Panc1 (cell line): ENCODE results near the gene EVX2. TPM values are rescaled to one million over a fixed set of nuclear protein-coding genes. Genes with fewer than 3 reads are reported as not detected.

Source experiments
- ATAC-seq: fragments of 200-7000 bp; cut with Tn5 transposase; 2 replicates; pipeline ENCODE4 v1.9.1; 2020; ENCODE audit warnings: mild to moderate bottlenecking, moderate library complexity
- BruUV-seq: library from RNA; stranded (reverse); fragments of 400-500 nt; replicated peaks from 2 replicates; lab custom pipeline; 2021; lab: Mats Ljungman, UMichigan
- CTCF ChIA-PET: fragments of 300-600 bp; sonication (Branson Sonifier 250); formaldehyde crosslinking; loops from one replicate; lab custom pipeline; 2022; ENCODE audit warnings: antibody characterized with exemption; lab: Charles Lee
- POLR2A ChIA-PET: fragments of 300-600 bp; sonication (Branson Sonifier 250); formaldehyde crosslinking; loops from one replicate; lab custom pipeline; 2022; ENCODE audit warnings: antibody characterized with exemption; lab: Charles Lee
- DNase-seq: peaks from one replicate; pipeline ENCODE4 v3.0.0-alpha.2; 2010; ENCODE audit warnings: low read depth, low spot score
- H3K27ac ChIP-seq: 2 replicates; pipeline ENCODE4 v1.5.1; 2011; ENCODE audit warnings: mild to moderate bottlenecking, low read length, inconsistent platforms
- H3K27me3 ChIP-seq: fragments of 200-500 bp; sonication (Bioruptor generic); 2 replicates; pipeline ENCODE4 v1.6.0; 2014; ENCODE audit warnings: low read length, inconsistent platforms; ENCODE audit not compliant: control insufficient read depth, insufficient read depth
- H3K36me3 ChIP-seq: fragments of 200-500 bp; sonication (Bioruptor generic); 2 replicates; pipeline ENCODE4 v1.5.1; 2014; ENCODE audit warnings: inconsistent platforms, mild to moderate bottlenecking, low read length, moderate library complexity; ENCODE audit not compliant: control insufficient read depth, insufficient read depth
- H3K4me1 ChIP-seq: 2 replicates; pipeline ENCODE4 v1.5.1; 2011; ENCODE audit warnings: inconsistent platforms, mild to moderate bottlenecking, low read length, moderate library complexity; ENCODE audit not compliant: control insufficient read depth, insufficient read depth
- H3K4me3 ChIP-seq, 2 experiments: 2 replicates each; pipeline ENCODE4 v1.5.1; 2011 to 2012; ENCODE audit warnings: low read depth in 2 of 2, low read length in 2 of 2, mild to moderate bottlenecking in 2 of 2, inconsistent platforms in 1 of 2, moderate library complexity in 1 of 2
- H3K9me3 ChIP-seq: fragments of 200-500 bp; sonication (Bioruptor generic); 2 replicates; pipeline ENCODE4 v1.5.1; 2014; ENCODE audit warnings: low read depth, mild to moderate bottlenecking, inconsistent platforms, low read length, moderate library complexity; ENCODE audit not compliant: control insufficient read depth, insufficient read depth
- CTCF ChIP-seq: fragments of 450-650 bp; IDR thresholded peaks from 2 replicates; pipeline ENCODE4 v1.5.1; 2017; ENCODE audit warnings: mild to moderate bottlenecking
- POLR2AphosphoS5 ChIP-seq: IDR thresholded peaks from 2 replicates; pipeline ENCODE4 v1.6.1; 2012; ENCODE audit warnings: mild to moderate bottlenecking, low read depth, low read length, moderate library complexity
- REST ChIP-seq, 2 experiments: IDR thresholded peaks; 2 replicates each; pipeline ENCODE4 v1.6.1; 2011 to 2012; ENCODE audit warnings: low read depth in 2 of 2, control low read depth in 1 of 2, low read length in 1 of 2, mild to moderate bottlenecking in 1 of 2, moderate library complexity in 1 of 2; ENCODE audit not compliant: insufficient read depth in 1 of 2
- SIN3A ChIP-seq: IDR thresholded peaks from 2 replicates; pipeline ENCODE4 v1.6.1; 2012; ENCODE audit warnings: low read depth, mild to moderate bottlenecking, low read length, moderate library complexity, borderline replicate concordance; ENCODE audit not compliant: insufficient read depth
- TCF7L2 ChIP-seq: IDR thresholded peaks from 2 replicates; pipeline ENCODE4 v1.6.1; 2011; ENCODE audit warnings: mild to moderate bottlenecking, low read depth, low read length, inconsistent platforms
- in situ Hi-C: cut with HindIII; loops from 2 replicates; pipeline ENCODE4 v1.10.0; 2016; ENCODE audit warnings: low sequenced_read_pairs, low pct_unique_long_range_greater_than_20kb
- intact Hi-C: fragments of 100-400 bp; cut with micrococcal nuclease; formaldehyde crosslinking; loops from one replicate; pipeline ENCODE4 v1.10.0; 2022; ENCODE audit not compliant: unreplicated experiment
- total RNA-seq: library from RNA; stranded (reverse); gene quantifications from one replicate; pipeline ENCODE4 v1.2.1, GENCODE V29; 2021; ENCODE audit not compliant: unreplicated experiment

Gene EVX2
- total RNA-seq, 1 experiment from 2014 or later: not detected

- Histone ChIP-seq H3K9me3 (no peaks in the 10 kb centered on the region), H3K27me3 (no peaks in the 10 kb centered on the region), H3K4me1 (peaks cover 7% of the 10 kb centered on the region), H3K4me3 (peak overlapping the region in 1 of 2 experiments; percentile 33; a peak in 1 of 4 replicates), H3K36me3 (no peaks in the 10 kb centered on the region), H3K27ac (no peak overlapping the region)
- ATAC-seq: no peak
- in situ Hi-C loops (no loop called here), intact Hi-C loops (loop anchor here (10.0 kb wide), 1 partner anchor 691 kb away; no protein-coding TSS in a partner anchor)
- DNase-seq: no peak
- ChIA-PET CTCF (no interaction called here), POLR2A (no interaction called here)
- TF ChIP-seq TCF7L2 (no peak), REST (IDR thresholded peaks at IDR 0.05; ENCODE audit: insufficient read depth in 1 of 2, low read depth in 2 of 2, low read length in 1 of 2) (no peak), SIN3A (no peak), CTCF (no peak), POLR2AphosphoS5 (no peak)
- BruUV-seq: no TSS peak
Measured at GRCh38 chr2:176123411-176124109, 39.8 kb upstream of the EVX2 start.

- Histone ChIP-seq H3K27ac (no peak within 1 kb of the TSS), H3K4me1 (peaks cover 7% of the 10 kb centered on the region), H3K27me3 (no peaks in the 10 kb centered on the region), H3K9me3 (no peaks in the 10 kb centered on the region), H3K4me3 (peak within 1 kb of the TSS in 1 of 2 experiments; percentile 33; a peak in 1 of 4 replicates), H3K36me3 (no peaks in the 10 kb centered on the region)
- DNase-seq: no peak
- no peak for ATAC-seq
- BruUV-seq: no TSS peak
- TF ChIP-seq SIN3A (no peak), POLR2AphosphoS5 (no peak), CTCF (no peak), TCF7L2 (no peak), REST (IDR thresholded peaks at IDR 0.05; ENCODE audit: insufficient read depth in 1 of 2, low read depth in 2 of 2, low read length in 1 of 2) (no peak)
- POLR2A ChIA-PET: no interaction called here
- intact Hi-C loops: loop anchor here (10.0 kb wide), 1 partner anchor 692 kb away; no protein-coding TSS in a partner anchor
- in situ Hi-C loops: no loop called here
- CTCF ChIA-PET: no interaction called here
Measured at GRCh38 chr2:176122683-176123410, 39.1 kb upstream of the EVX2 start, which contains the start of gene HOXD9. Gene HOXD9 (plus strand): TSS chr2:176122719. CDS start chr2:176122769, 50 bp downstream.
